ENCODE results near the gene CDK19.
"Not testable (repeated sequence)": the region's sequence is repeated elsewhere in the genome, so short reads cannot be mapped to it uniquely, and the experiment has no call there.

Gene CDK19

GRCh38 chr6:110756817-110757216 lies 58.5 kb downstream of the CDK19 start:
- DNase-seq (ENCODE audit: low read depth), result no peak

GRCh38 chr6:110755411-110755834 lies 59.8 kb downstream of the CDK19 start:
- DNase-seq (ENCODE audit: low read depth), result no peak

GRCh38 chr6:110753936-110754668 lies 61.2 kb downstream of the CDK19 start:
- DNase-seq (ENCODE audit: low read depth), result not testable (repeated sequence)

DNA sequence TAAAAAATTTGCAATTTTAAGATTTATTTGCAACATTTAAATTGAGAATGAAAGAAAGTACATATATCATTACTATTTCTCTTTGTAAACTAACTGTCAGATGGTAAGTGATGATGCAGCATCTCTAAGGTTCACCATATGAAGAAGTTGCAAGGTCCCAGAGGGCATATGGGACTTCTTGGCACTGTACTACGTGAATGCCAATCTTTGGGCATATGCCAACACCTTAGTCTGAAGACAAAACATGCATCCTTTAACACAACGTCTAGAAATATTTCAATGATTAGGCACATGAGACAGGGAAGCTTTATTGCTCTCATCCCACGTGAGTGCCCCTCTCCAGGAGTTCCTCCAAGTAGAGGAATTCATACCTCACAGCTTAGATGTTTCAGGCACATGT lies 66.8 kb downstream of the CDK19 start:
- no peak for DNase-seq (ENCODE audit: low read depth)

- DNase-seq (ENCODE audit: low read depth), result no peak
Observed at GRCh38 chr6:110746680-110747079, 68.6 kb downstream of the CDK19 start.

- DNase-seq (ENCODE audit: low read depth), result no peak
Observed at GRCh38 chr6:110744991-110745390, 70.3 kb downstream of the CDK19 start.

DNA sequence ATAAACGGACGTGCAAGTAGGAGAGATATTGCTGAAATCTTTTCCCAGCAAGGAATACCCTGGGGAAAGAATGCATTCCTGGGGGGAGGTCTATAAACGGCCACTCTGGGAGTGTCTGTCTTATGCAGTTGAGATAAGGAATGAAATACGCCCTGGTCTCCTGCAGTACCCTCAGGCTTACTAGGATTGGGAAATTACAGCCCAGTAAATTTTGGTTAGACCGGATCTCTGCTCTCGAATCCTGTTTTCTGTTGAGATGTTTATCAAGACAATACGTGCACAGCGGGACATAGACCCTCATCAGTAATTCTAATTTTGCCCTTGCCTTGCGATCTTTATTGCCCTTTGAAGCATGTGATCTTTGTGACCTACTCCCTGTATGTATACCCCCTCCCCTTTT lies 72.7 kb downstream of the CDK19 start:
- DNase-seq (ENCODE audit: low read depth), result not testable (repeated sequence)

- no peak for DNase-seq (ENCODE audit: low read depth)
Observed at GRCh38 chr6:110741517-110741916, 73.8 kb downstream of the CDK19 start.

DNA sequence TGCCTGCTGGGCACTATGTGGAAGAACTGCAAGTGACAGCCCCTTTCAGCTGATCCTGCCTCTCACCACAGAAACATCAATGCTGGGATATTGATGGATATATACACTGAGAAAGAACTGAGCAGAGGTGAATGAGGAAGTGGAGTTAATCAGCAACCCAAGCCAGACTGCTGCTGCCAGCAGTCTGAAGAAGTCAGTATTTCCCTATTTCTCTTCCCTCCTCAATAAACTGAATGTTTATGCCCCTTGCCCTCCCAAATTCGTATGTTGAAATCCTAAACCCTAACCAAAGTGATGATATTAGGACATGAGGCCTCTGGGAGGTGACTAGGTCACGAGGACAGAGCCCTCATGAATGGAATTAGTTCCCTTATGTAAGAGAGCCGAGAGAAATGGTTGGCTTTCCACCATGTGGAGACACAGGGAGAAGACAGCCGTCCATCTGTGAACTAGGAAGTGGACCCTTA lies 76.3 kb downstream of the CDK19 start:
- DNase-seq (ENCODE audit: low read depth), result no peak

DNA sequence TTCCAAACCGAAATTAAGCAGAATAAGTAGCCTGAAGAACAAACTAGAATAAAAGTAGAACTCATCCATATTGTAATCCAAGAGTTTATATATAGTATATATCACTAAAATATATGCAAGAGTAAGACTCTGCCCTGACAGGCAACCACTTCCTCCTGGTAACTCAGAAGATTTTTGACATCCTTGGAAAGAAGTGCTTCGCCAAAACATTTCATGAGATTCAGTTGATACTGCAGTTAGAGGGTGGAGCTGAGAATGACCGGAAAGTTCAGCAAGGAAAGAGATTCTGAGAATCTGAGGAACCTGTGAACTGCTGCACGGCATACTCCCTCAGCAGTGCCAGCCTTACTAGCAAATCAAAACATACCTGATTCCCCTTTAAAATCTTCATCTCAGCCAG lies 79.6 kb downstream of the CDK19 start:
- no peak for DNase-seq (ENCODE audit: low read depth)

- no peak for DNase-seq (ENCODE audit: low read depth)
Observed at GRCh38 chr6:110731898-110732297, 83.4 kb downstream of the CDK19 start.

- DNase-seq (ENCODE audit: low read depth), result no peak
Observed at GRCh38 chr6:110731196-110731595, 84.1 kb downstream of the CDK19 start.

DNA sequence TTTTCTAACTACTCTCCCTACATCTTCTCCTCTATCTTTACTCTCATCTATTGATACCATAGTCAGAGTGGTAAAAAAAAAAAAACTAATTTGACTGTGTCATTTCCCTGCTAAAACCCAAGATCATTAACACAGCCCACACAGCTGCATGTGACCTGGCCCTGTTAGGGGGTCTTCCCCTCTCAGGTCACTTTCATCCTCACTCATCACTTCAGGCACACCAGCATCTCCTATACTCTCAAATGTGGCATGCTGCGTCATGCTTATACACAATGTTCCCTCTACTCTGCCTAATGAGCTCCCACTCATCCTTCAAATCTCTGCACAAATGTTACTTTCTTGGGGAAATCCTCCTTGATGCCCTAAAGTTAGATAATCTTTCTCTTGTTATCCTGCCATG lies 86.8 kb downstream of the CDK19 start:
- no peak for DNase-seq (ENCODE audit: low read depth)

DNA sequence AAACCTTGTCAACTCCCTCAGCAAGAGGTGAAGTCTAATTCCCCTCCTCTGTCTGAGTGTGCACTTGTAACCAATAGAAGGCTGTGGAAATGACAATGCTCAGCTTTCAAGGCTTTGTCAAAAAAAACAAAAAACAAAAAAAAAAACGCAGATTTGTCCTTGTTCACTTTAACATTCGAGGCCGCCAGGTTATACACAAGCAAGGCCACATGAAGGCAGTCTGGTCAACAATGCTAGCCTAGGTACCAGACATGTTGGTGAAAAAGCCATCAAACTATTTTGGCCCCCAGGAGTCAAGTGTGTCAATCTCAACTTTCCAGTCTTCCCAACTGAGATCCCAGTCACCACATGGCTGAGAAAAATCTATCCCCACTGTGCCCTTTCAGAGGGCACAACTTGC lies 92.3 kb downstream of the CDK19 start:
- no peak for DNase-seq (ENCODE audit: low read depth)

DNA sequence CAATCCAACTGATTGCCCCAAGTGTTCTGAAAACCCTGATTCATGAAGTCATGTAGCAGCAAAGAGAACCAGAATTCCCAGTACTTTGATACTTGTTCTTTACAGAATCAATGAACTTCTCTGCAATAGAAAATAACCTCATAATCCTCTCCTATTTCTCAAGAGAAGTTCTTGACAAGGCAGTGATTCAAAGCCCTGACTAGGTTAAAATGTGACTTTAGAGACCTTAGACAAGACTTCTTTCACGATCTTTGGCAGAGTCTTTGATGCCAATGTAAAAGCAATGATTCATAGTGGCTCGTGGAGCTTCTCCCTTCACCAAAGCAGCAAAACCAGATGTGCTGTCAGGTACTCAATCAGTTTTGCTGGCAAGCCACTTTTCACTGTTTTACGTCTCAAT lies 95.2 kb downstream of the CDK19 start:
- no peak for DNase-seq (ENCODE audit: low read depth)

DNA sequence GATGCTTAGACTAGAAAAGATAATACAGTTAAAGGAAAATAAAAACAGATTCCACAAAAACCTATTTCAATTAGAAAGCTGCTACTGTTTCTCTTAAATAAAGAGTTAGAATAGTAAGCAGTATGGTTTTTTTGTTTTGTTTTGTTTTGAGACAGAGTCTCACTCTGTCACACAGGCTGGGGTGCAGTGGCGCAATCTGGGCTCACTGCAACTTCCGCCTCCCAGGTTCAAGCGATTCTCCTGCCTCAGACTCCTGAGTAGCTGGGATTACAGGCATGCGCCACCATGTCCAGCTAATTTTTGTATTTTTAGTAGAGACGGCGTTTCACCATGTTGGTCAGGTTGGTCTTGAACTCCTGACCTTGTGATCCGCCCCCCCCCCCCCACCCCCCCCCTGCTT lies 95.7 kb downstream of the CDK19 start:
- not testable (repeated sequence) for DNase-seq (ENCODE audit: low read depth)

DNA sequence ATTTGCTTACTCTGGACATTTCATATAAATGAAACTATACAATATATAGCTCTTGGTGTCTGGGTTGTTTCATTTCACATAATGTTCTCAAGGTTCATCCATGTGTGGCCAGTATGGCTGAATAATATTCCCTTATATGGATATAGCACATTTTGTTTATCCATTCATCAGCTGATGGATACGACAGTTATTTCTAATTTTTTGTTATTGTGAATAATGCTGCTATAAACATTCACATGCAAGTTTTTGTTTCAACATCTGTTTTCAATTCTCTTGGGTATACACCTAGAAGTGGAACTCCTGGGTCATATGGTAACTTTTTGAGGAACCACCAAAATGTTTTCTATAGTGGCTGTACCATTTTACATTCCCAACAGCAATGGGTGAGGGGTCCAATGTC lies 101.1 kb downstream of the CDK19 start:
- no peak for DNase-seq (ENCODE audit: low read depth)

GRCh38 chr6:110712238-110712637 lies 103.0 kb downstream of the CDK19 start:
- DNase-seq (ENCODE audit: low read depth), result no peak

DNA sequence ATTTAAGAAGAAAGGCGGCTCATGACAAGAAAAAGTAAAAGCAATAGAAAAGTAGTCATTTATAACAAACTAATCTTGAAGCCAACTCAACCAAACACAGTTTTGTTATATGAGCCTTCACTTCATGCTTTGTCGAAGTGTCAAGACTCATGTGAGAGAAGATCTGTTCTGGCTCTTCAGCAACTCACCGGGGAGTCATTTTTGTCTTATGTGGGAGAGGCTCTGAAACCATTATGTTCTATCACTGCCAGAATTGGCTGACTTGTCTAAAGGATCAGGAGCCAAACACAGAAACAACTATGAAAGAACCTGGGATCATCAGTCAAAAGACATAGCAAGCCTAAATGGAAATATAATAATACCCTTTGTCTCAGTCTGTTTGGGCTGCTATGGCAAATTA lies 105.2 kb downstream of the CDK19 start:
- no peak for DNase-seq (ENCODE audit: low read depth)

DNA sequence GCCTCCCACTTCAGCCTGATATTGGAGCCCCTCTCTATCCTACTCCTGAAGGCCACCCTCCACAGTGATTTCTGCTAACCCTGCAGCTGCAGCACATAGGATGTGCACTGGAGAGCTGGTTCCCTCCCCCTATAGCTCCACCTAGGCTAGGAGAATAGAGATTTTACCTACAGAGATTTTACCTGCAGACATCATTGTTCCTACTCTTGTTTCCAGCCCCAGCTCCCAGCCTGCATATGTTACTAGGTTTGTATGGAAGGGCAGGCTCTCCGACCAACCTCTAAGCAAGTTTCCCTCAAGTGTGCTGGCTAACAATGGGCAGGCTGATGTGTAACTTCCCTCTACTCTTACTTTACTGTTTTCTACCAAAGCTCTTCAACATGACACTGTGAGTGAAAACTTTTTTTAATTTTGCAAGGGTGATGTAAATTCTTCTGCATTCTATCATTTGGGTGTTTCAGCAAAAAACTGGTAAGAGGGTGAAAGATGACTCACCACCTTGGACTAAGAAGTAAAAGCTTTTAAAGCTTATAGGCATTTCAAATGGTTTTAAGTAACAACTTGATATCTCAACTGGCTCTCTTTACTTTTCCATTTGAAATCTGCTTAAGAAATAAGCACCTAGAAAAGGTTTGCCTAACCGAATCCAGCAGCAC lies 106.8 kb downstream of the CDK19 start:
- no peak for DNase-seq (ENCODE audit: low read depth)

GRCh38 chr6:110705543-110705942 lies 109.7 kb downstream of the CDK19 start:
- DNase-seq (ENCODE audit: low read depth), result no peak

GRCh38 chr6:110703906-110704594 lies 111.2 kb downstream of the CDK19 start:
- DNase-seq (ENCODE audit: low read depth), result no peak
